ENCODE results near the gene SHISA5.
A peak's percentile ranks its signal among the peaks of the same experiment; 100 is the strongest.

The SHISA5 gene

GRCh38 chr3:48546203-48546829 is 42.3 kb upstream of the SHISA5 start:
- TF ChIP-seq ZFX (IDR thresholded peaks at IDR 0.05) (no peak), CTCF (conservative IDR thresholded peaks at IDR 0.05) (no peak)
- H3K27ac ChIP-seq, result no peak overlapping the region

GRCh38 chr3:48544141-48544540 is 40.2 kb upstream of the SHISA5 start:
- TF ChIP-seq ZFX (IDR thresholded peaks at IDR 0.05) (no peak), CTCF (conservative IDR thresholded peaks at IDR 0.05) (no peak)
- no peak overlapping the region; the same call in 1 of the 2 replicates for H3K27ac ChIP-seq

GRCh38 chr3:48543271-48543866 is 39.4 kb upstream of the SHISA5 start:
- H3K27ac ChIP-seq, result peak overlapping the region; percentile 52
- no peak for TF ChIP-seq CTCF (conservative IDR thresholded peaks at IDR 0.05)
- TF ChIP-seq ZFX (IDR thresholded peaks at IDR 0.05), result no peak

- no peak for TF ChIP-seq CTCF (conservative IDR thresholded peaks at IDR 0.05)
- no peak for TF ChIP-seq ZFX (IDR thresholded peaks at IDR 0.05)
- H3K27ac ChIP-seq, result no peak overlapping the region
Measured at GRCh38 chr3:48538451-48538850, 34.5 kb upstream of the SHISA5 start.

DNA sequence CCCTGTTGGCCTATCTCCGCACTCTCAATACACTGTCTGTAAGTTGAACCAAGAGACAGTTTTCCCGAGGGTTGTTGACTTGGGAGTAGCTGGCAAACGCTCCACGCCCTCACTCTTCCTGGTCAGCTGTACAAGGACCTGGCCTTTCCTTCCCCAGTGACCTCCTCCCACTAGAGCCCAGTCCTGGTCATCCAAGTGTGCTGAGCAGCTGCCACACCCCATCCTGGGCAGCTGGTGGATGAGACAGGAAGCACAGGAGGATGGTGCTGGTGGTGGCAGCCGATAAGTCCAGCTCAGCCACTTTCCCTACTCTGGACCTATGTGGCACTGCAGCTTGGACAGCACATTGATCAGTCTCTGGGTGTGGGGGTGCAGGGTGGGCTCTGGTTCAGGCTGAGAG is 32.8 kb upstream of the SHISA5 start:
- no peak overlapping the region for H3K27ac ChIP-seq
- TF ChIP-seq ZFX (IDR thresholded peaks at IDR 0.05), result no peak
- no peak for TF ChIP-seq CTCF (conservative IDR thresholded peaks at IDR 0.05)

- no peak for TF ChIP-seq CTCF (conservative IDR thresholded peaks at IDR 0.05)
- TF ChIP-seq ZFX (IDR thresholded peaks at IDR 0.05), result no peak
Measured at GRCh38 chr3:48536116-48536515, 32.1 kb upstream of the SHISA5 start.

GRCh38 chr3:48535578-48535977 is 31.6 kb upstream of the SHISA5 start:
- no peak for TF ChIP-seq CTCF (conservative IDR thresholded peaks at IDR 0.05)
- H3K27ac ChIP-seq, result no peak overlapping the region

More at GRCh38 chr3:48536116-48536515, 32.1 kb upstream of the SHISA5 start:
- H3K27ac ChIP-seq, result no peak overlapping the region
